Endodermal cell (in vitro differentiated cells): ENCODE results near the gene DNAJB2. TPM values are rescaled to one million over a fixed set of nuclear protein-coding genes. Genes with fewer than 3 reads are reported as not detected.

ENCODE experiments used
- DNase-seq: peaks from one replicate; pipeline ENCODE4 v3.0.0-alpha.2; 2017
- H3K27ac ChIP-seq: 2 replicates; pipeline ENCODE4 v1.5.1; 2013; ENCODE audit warnings: mild to moderate bottlenecking, low read depth, low read length, moderate library complexity
- H3K27me3 ChIP-seq: 2 replicates; pipeline ENCODE4 v1.6.1; 2013; ENCODE audit warnings: mild to moderate bottlenecking, low read length, moderate library complexity; ENCODE audit not compliant: insufficient read depth, control insufficient read depth, poor library complexity, severe bottlenecking
- H3K36me3 ChIP-seq: 2 replicates; pipeline ENCODE4 v1.7.0; 2013; ENCODE audit warnings: mild to moderate bottlenecking, low read length, moderate library complexity; ENCODE audit not compliant: control insufficient read depth, insufficient read depth
- H3K4me1 ChIP-seq: one replicate; pipeline ENCODE4 v1.7.0; 2013; ENCODE audit warnings: low read length; ENCODE audit not compliant: control insufficient read depth, insufficient read depth
- H3K4me3 ChIP-seq: 2 replicates; pipeline ENCODE4 v1.5.1; 2013; ENCODE audit warnings: mild to moderate bottlenecking, low read length, moderate library complexity
- H3K9ac ChIP-seq: 2 replicates; pipeline ENCODE4 v1.6.1; 2013; ENCODE audit warnings: mild to moderate bottlenecking, low read length, moderate library complexity; ENCODE audit not compliant: poor library complexity, severe bottlenecking; ENCODE audit errors: extremely low read depth
- H3K9me3 ChIP-seq: 2 replicates; pipeline ENCODE4 v1.6.1; 2013; ENCODE audit warnings: mild to moderate bottlenecking, low read length, moderate library complexity; ENCODE audit not compliant: control insufficient read depth
- H3K27ac Mint-ChIP-seq: 2 replicates; pipeline ENCODE4 v1.8.0; 2020; ENCODE audit warnings: mixed read lengths
- H3K27me3 Mint-ChIP-seq: 2 replicates; pipeline ENCODE4 v1.8.0; 2021; ENCODE audit warnings: mild to moderate bottlenecking, mixed read lengths; ENCODE audit not compliant: insufficient read depth
- H3K36me3 Mint-ChIP-seq: 2 replicates; pipeline ENCODE4 v1.8.0; 2020; ENCODE audit warnings: low read depth, mixed read lengths
- H3K4me1 Mint-ChIP-seq: 2 replicates; pipeline ENCODE4 v1.8.0; 2020; ENCODE audit warnings: mixed read lengths
- H3K4me3 Mint-ChIP-seq: 2 replicates; pipeline ENCODE4 v1.8.0; 2020; ENCODE audit warnings: mild to moderate bottlenecking, moderate library complexity, mixed read lengths
- H3K9me3 Mint-ChIP-seq: 2 replicates; pipeline ENCODE4 v1.8.0; 2020; ENCODE audit warnings: mild to moderate bottlenecking, mixed read lengths
- CTCF ChIP-seq: fragments of 200-600 bp; sonication (generic); conservative IDR thresholded peaks from 2 replicates; pipeline ENCODE4 v1.5.0; 2021; ENCODE audit warnings: antibody characterized with exemption, mild to moderate bottlenecking
- WGBS, 2 experiments: methylation state at CpG; one replicate each; pipeline versions ENCODE4 v1.1.5 to v1.1.7; 2013; ENCODE audit warnings: missing lambda C conversion rate in 2 of 2, mixed read lengths in 1 of 2; ENCODE audit not compliant: insufficient coverage in 1 of 2, insufficient read length in 1 of 2; 5-methylcytosine and 5-hydroxymethylcytosine counted together
- total RNA-seq, 2 donors: library from RNA; stranded (reverse); fragmentation: NEBNext Ultra II Directional in 1 of 2; extraction: Animal tissue kit (Norgen Biotek cat#: 25700) in 1 of 2; gene quantifications; 2 replicates in 1 of 2; 3 replicates in 1 of 2; pipeline ENCODE4 v1.2.1, GENCODE V29; 2021

Gene DNAJB2
- total RNA-seq, 2 donors from 2014 or later = 61.9 to 80.9 TPM

GRCh38 chr2:219245899-219246230, 33.3 kb upstream of the DNAJB2 start:
- H3K4me1 ChIP-seq = peaks cover 17% of the 10 kb centered on the region
- peak overlapping the region; percentile 97 for H3K9ac ChIP-seq
- peak overlapping the region; percentile 42 for H3K27ac ChIP-seq
- Mint-ChIP-seq H3K9me3 (no peaks in the 10 kb centered on the region), H3K4me1 (peaks cover 24% of the 10 kb centered on the region), H3K27me3 (no peaks in the 10 kb centered on the region), H3K4me3 (peak overlapping the region; percentile 86), H3K36me3 (peaks cover 5% of the 10 kb centered on the region), H3K27ac (peak overlapping the region; percentile 96)
- H3K27me3 ChIP-seq = no peaks in the 10 kb centered on the region
- H3K36me3 ChIP-seq = peaks cover 14% of the 10 kb centered on the region
- 35 to 36% methylated on average over 5 to 10 of the region's 10 CpGs for WGBS, 2 experiments
- no peak for TF ChIP-seq CTCF
- H3K4me3 ChIP-seq = peak overlapping the region; percentile 92
- DNase-seq = no peak
- no peaks in the 10 kb centered on the region for H3K9me3 ChIP-seq

- no peak overlapping the region for H3K27ac ChIP-seq
- no peaks in the 10 kb centered on the region for H3K9me3 ChIP-seq
- H3K36me3 Mint-ChIP-seq = peaks cover 5% of the 10 kb centered on the region
- no peak for TF ChIP-seq CTCF
- no peaks in the 10 kb centered on the region for H3K9me3 Mint-ChIP-seq
- 97 to 100% methylated on average over 5 to 10 of the region's 10 CpGs for WGBS, 2 experiments
- no peak for DNase-seq
- peaks cover 24% of the 10 kb centered on the region for H3K4me1 Mint-ChIP-seq
- peaks cover 14% of the 10 kb centered on the region for H3K36me3 ChIP-seq
- H3K27me3 Mint-ChIP-seq = peaks cover 7% of the 10 kb centered on the region
- peak overlapping the region; percentile 92 for H3K4me3 ChIP-seq
- H3K27me3 ChIP-seq = peaks cover 2% of the 10 kb centered on the region
- peaks cover 17% of the 10 kb centered on the region for H3K4me1 ChIP-seq
- peak overlapping the region; percentile 86 for H3K4me3 Mint-ChIP-seq
- H3K27ac Mint-ChIP-seq = no peak overlapping the region
- no peak overlapping the region for H3K9ac ChIP-seq
These were observed 32.6 kb upstream of the DNAJB2 start for GRCh38 chr2:219246559-219246958.

- Mint-ChIP-seq H3K36me3 (peaks cover 5% of the 10 kb centered on the region), H3K9me3 (no peaks in the 10 kb centered on the region), H3K4me3 (peak overlapping the region; percentile 42), H3K4me1 (peaks cover 28% of the 10 kb centered on the region), H3K27me3 (peaks cover 21% of the 10 kb centered on the region), H3K27ac (peak overlapping the region; percentile 93)
- TF ChIP-seq CTCF = peak; percentile 12
- Histone ChIP-seq H3K4me1 (peaks cover 21% of the 10 kb centered on the region), H3K4me3 (no peak overlapping the region), H3K9ac (no peak overlapping the region), H3K36me3 (peaks cover 14% of the 10 kb centered on the region), H3K9me3 (no peaks in the 10 kb centered on the region), H3K27ac (no peak overlapping the region), H3K27me3 (peaks cover 16% of the 10 kb centered on the region)
- 92 to 93% methylated on average over 12 to 17 of the region's 17 CpGs for WGBS, 2 experiments
- DNase-seq = peak; percentile 69
These were observed 31.2 kb upstream of the DNAJB2 start for GRCh38 chr2:219247678-219248642.
